ENCODE results near the gene ZNF155. TPM values are rescaled to one million over a fixed set of nuclear protein-coding genes. Genes with fewer than 3 reads are reported as not detected.

ZNF155 gene
- total RNA-seq, 1 experiment from 2014 or later, result 4.5 TPM

Other genes with a start within 250 kb of the ZNF155 start
- 40.8 and 58.6 TPM in 2 replicates for gene SMG9, start 229.2 kb upstream of the ZNF155 start, total RNA-seq (2014; rRNA removed; shearing (Covaris generic); ENCODE audit: low replicate concordance)
- gene KCNN4, start 203.2 kb upstream of the ZNF155 start, total RNA-seq (2014; rRNA removed; shearing (Covaris generic); ENCODE audit: low replicate concordance), result 5.0 and 6.1 TPM in 2 replicates
- not detected in 2 replicates for gene LYPD5, start 181.7 kb upstream of the ZNF155 start, total RNA-seq (2014; rRNA removed; shearing (Covaris generic); ENCODE audit: low replicate concordance)
- gene ZNF283, start 156.9 kb upstream of the ZNF155 start, total RNA-seq (2014; rRNA removed; shearing (Covaris generic); ENCODE audit: low replicate concordance), result 5.4 and 9.0 TPM in 2 replicates
- gene ZNF404, start 100.2 kb upstream of the ZNF155 start, total RNA-seq (2014; rRNA removed; shearing (Covaris generic); ENCODE audit: low replicate concordance), result 0.76 and 1.9 TPM in 2 replicates
- gene ZNF45, start 48.9 kb upstream of the ZNF155 start, total RNA-seq (2014; rRNA removed; shearing (Covaris generic); ENCODE audit: low replicate concordance), result 6.8 and 8.6 TPM in 2 replicates
- 1.4 and 1.6 TPM in 2 replicates for gene ZNF221, start 33.0 kb upstream of the ZNF155 start, total RNA-seq (2014; rRNA removed; shearing (Covaris generic); ENCODE audit: low replicate concordance)
- 1.2 and 3.9 TPM in 2 replicates for gene ZNF230, start 18.8 kb downstream of the ZNF155 start, total RNA-seq (2014; rRNA removed; shearing (Covaris generic); ENCODE audit: low replicate concordance)
- 2.2 and 9.1 TPM in 2 replicates for gene ZNF222, start 41.2 kb downstream of the ZNF155 start, total RNA-seq (2014; rRNA removed; shearing (Covaris generic); ENCODE audit: low replicate concordance)
- 0.63 and 2.9 TPM in 2 replicates for gene ZNF223, start 67.8 kb downstream of the ZNF155 start, total RNA-seq (2014; rRNA removed; shearing (Covaris generic); ENCODE audit: low replicate concordance)
- 1.4 and 1.7 TPM in 2 replicates for gene ZNF284, start 88.0 kb downstream of the ZNF155 start, total RNA-seq (2014; rRNA removed; shearing (Covaris generic); ENCODE audit: low replicate concordance)
- gene ZNF224, start 110.2 kb downstream of the ZNF155 start, total RNA-seq (2014; rRNA removed; shearing (Covaris generic); ENCODE audit: low replicate concordance), result 7.7 and 17.1 TPM in 2 replicates
- 1.3 and 3.1 TPM in 2 replicates for gene ZNF225, start 129.2 kb downstream of the ZNF155 start, total RNA-seq (2014; rRNA removed; shearing (Covaris generic); ENCODE audit: low replicate concordance)
- gene ZNF234, start 157.4 kb downstream of the ZNF155 start, total RNA-seq (2014; rRNA removed; shearing (Covaris generic); ENCODE audit: low replicate concordance), result 3.9 and 10.0 TPM in 2 replicates
- 8.8 and 12.7 TPM in 2 replicates for gene ZNF226, start 180.9 kb downstream of the ZNF155 start, total RNA-seq (2014; rRNA removed; shearing (Covaris generic); ENCODE audit: low replicate concordance)
- gene ZNF227, start 228.3 kb downstream of the ZNF155 start, total RNA-seq (2014; rRNA removed; shearing (Covaris generic); ENCODE audit: low replicate concordance), result 6.5 and 7.3 TPM in 2 replicates

All from MG63 (cell line).